ENCODE results near the gene CEP76.
A peak's percentile ranks its signal among the peaks of the same experiment; 100 is the strongest.

CEP76 gene

GRCh38 chr18:12711446-12711845 is 8.9 kb upstream of the CEP76 start:
- H3K4me3 ChIP-seq (ENCODE audit: control insufficient read depth, low read depth, low read length) = no peak overlapping the region
- DNase-seq (ENCODE audit: low read depth) = no peak
- TF ChIP-seq, protein P1, sequence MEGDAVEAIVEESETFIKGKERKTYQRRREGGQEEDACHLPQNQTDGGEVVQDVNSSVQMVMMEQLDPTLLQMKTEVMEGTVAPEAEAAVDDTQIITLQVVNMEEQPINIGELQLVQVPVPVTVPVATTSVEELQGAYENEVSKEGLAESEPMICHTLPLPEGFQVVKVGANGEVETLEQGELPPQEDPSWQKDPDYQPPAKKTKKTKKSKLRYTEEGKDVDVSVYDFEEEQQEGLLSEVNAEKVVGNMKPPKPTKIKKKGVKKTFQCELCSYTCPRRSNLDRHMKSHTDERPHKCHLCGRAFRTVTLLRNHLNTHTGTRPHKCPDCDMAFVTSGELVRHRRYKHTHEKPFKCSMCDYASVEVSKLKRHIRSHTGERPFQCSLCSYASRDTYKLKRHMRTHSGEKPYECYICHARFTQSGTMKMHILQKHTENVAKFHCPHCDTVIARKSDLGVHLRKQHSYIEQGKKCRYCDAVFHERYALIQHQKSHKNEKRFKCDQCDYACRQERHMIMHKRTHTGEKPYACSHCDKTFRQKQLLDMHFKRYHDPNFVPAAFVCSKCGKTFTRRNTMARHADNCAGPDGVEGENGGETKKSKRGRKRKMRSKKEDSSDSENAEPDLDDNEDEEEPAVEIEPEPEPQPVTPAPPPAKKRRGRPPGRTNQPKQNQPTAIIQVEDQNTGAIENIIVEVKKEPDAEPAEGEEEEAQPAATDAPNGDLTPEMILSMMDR (conservative IDR thresholded peaks at IDR 0.05; ENCODE audit: control insufficient read depth, insufficient read depth, low read depth, low read length) = no peak

DNA sequence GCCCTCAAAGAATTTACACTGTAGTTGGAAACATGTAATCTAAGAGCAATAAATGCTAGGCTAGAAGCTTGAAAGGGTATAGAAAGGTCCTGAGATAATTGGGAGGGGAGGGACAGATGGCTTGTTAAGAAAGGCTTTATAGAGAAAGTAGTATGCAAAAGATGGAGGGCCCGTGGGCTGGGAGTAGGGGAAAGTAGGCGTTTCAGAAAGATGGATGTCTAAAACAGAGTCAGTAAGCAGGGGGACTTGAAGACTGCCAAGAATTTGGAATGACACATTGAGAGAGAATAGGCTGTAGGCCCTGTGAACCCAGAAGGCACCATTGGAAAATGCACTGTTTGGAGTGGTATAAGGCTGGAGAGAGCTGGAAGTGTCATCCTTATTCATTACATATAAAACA is 1.1 kb upstream of the CEP76 start:
- TF ChIP-seq, protein P1 (conservative IDR thresholded peaks at IDR 0.05; ENCODE audit: control insufficient read depth, insufficient read depth, low read depth, low read length) = no peak
- peak; percentile 60 for DNase-seq (ENCODE audit: low read depth)

GRCh38 chr18:12703096-12703567 is 609 bp upstream of the CEP76 start:
- peak overlapping the region; percentile 90 for H3K4me3 ChIP-seq (ENCODE audit: control insufficient read depth, low read depth, low read length)
- TF ChIP-seq, protein P1 (conservative IDR thresholded peaks at IDR 0.05; ENCODE audit: control insufficient read depth, insufficient read depth, low read depth, low read length) = no peak
- DNase-seq (ENCODE audit: low read depth) = no peak

More for the DNA sequence above, 1.1 kb upstream of the CEP76 start:
- peak overlapping the region; percentile 90 for H3K4me3 ChIP-seq (ENCODE audit: control insufficient read depth, low read depth, low read length)

DNA sequence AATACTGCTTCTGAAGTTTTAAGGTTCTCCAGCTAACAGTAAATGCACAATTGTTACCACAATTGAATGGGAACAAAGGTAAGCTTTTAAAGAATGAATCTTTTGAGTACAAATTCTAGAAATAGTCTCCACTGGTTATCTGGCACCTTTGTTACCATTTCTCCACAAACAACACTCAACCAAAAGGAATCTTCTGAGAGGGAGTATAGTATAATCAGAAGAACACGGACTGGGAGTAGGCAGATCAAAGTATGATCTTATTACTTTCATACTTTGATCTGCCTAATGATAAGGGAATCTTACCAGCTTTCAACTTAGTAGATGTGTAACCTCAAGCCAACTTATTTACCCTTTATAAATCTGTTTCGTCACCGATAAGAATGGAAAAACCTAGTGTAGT is 1.4 kb downstream of the CEP76 start:
- TF ChIP-seq, protein P1 (conservative IDR thresholded peaks at IDR 0.05; ENCODE audit: control insufficient read depth, insufficient read depth, low read depth, low read length) = no peak
- DNase-seq (ENCODE audit: low read depth) = peak; percentile 8
- peak overlapping the region; percentile 90 for H3K4me3 ChIP-seq (ENCODE audit: control insufficient read depth, low read depth, low read length)

DNA sequence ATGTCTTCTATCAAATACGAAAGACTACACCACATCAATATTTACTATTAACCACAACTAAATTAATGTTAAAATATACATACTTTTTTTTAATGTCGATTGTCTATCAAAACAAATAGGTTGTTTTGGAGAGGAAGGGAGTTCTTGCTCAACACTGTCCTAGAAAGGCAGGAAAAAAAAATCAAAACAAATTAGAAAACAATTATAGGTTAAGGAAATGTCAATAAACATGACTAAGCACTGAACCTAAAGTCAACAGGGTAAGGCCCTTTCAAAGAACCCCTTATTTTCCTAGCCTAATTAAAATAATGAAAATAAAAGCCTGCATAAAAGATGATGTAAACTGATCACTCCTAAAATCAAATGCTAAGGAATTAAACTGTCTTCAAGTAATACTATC is 2.8 kb downstream of the CEP76 start:
- H3K4me3 ChIP-seq (ENCODE audit: control insufficient read depth, low read depth, low read length) = no peak overlapping the region
- no peak for DNase-seq (ENCODE audit: low read depth)
- TF ChIP-seq, protein P1 (conservative IDR thresholded peaks at IDR 0.05; ENCODE audit: control insufficient read depth, insufficient read depth, low read depth, low read length) = no peak

DNA sequence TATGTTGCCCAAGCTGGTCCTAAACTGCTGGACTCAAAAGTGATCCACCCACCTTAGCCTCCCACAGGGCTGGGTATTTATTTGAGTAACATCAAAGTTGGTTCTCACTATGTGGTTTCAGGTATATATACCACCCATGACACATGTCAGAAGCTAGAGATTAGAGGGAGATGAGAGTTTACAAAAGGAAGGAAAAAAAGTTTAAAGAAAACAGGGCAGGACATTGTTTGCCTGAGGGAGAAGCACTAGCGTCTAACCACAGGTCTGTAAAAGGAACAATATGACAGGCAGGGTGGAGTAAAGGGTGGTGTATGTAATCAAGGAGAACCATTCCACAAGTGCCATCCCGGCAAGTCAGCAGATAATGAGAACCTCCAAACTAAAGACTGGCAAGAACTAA is 8.5 kb downstream of the CEP76 start:
- DNase-seq (ENCODE audit: low read depth) = no peak
- H3K4me3 ChIP-seq (ENCODE audit: control insufficient read depth, low read depth, low read length) = no peak overlapping the region
- TF ChIP-seq, protein P1 (conservative IDR thresholded peaks at IDR 0.05; ENCODE audit: control insufficient read depth, insufficient read depth, low read depth, low read length) = no peak

DNA sequence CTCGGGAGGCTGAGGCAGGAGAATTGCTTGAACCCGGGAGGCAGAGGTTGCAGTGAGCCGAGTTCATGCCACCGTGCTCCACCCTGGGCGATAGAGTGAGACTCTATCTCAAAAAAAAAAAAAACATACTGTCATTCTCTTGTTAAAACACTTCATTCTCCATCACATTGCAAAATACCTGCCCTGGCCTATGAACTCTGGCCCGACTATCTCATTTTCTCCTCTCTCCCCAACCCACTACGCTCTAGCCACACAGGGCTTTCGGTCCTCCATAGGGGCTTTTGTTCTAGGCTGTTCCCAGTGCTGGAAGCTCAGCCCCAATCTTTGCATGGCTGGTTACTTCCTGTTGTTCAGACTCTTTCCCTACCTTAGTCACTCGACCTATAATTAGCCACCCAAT is 10.3 kb downstream of the CEP76 start:
- no peak overlapping the region for H3K4me3 ChIP-seq (ENCODE audit: control insufficient read depth, low read depth, low read length)
- TF ChIP-seq, protein P1 (conservative IDR thresholded peaks at IDR 0.05; ENCODE audit: control insufficient read depth, insufficient read depth, low read depth, low read length) = no peak
- DNase-seq (ENCODE audit: low read depth) = no peak

All from fibroblast of mammary gland (primary cell).